GM19372 (cell line): Measurements from ENCODE around the gene NRARP.

Experiments used
- ATAC-seq: cut with Tn5 transposase; IDR thresholded peaks from one replicate; pipeline ENCODE4 v1.9.1; 2021; ENCODE audit warnings: mild to moderate bottlenecking, low read depth, moderate library complexity; ENCODE audit not compliant: unreplicated experiment

The NRARP gene

DNA sequence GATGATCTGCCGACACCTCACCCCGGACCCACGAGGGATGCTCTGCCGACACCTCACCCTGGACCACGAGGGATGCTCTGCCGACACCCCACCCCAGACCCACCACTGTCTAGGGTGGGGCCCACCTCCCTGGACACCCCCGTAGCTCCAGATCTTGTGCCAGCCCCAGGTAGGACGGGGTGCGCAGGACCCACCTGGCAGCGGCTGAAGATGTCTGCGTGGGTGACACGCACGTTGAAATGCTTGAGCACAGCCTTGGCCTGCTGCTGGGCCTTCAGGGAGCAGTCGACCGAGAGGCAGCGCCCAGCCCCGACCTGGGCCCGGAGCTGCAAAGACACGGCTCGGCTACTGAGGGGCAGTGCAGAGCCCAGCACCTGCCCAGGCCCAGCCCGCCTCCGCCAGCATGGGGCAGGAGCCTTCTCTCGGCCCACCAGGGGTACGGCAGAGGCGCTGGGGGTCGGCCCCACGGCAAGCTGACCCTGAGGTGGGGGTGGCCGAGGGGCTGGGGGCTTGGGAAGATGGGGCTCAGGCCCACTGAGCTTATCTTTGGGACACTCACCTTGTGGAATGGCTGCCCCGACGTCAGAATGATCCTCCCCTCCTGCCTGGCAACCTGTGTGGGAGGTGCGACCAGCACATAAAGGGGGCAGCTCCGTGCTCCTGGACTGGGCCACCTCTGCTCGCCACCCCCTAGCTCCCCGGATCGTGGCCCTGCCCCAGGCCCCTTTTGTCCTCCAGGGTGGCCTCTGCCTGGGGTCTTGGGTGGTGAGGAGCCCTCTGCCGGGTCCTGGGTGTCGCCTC lies 21.7 kb upstream of the NRARP start:
- ATAC-seq: no peak

DNA sequence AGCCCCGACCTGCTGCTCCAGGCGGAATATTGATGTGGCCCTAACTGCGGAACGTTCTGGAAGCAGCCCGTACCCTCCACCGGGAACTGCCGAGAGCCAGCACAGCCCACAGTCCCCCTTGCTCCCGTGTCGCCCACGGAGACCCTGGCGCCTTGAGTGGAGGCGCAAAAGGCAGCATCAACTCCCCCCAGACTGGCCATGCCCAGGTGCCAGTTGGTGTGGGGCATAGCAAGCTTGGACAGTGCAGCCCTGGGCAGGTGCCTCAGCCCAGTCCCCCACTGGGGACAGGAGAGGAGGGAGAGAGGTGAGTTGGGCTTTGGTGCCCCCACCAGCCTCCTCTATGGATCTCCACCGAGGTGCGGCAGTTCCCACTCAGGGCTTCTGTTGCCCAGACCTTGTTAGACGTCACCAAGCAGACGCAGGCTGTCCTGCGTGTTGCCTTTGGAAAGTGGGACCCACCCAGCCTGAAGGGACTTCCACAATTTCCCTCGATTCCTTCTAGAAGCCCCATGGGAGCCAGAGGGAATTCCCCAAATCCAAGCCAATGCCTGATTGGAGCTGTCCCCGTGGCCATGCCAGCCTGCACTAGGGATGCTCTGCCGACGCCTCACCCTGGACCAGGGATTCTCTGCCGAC lies 19.8 kb upstream of the NRARP start:
- ATAC-seq: no peak

DNA sequence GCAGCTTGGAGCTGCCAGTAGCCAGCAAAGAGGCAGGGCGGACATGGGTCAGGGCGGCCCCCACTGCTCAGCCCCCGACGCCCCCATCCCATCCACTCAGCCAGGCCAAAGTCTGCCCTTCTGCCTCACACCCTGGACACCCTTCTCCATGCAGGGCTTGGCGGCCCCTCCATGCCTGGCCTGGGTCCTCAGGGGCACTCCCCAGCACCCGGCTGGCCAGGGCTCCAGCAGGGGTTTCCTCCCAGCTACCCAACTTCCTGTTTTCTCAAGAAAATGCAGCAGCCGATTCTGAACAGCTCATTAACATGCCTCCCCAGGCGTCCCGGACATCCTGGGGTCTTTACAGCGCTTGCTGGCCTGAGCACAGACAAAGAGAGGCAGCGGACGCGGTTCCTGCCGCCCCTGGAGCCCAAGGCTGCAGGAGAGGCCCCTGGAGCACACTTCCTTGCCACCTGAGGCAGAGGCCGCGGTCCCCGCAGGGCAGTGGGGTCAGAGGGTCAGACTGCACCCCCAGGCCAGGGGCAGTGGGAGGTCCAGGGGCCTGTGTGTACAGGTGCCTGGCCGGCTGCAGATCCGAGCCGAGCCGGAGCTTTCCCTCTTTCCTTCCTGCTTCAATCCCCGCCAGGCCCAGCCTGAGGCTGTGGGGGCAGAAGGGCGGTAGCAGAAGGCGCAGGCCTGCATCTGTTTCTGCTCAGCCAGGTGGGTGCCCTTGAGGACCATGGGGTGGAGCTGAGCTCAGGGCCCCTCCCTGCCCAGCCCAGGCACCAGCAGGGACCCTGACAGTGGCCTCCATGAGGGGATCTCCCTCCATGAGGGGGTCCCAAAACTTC lies 18.7 kb upstream of the NRARP start:
- ATAC-seq: no peak

DNA sequence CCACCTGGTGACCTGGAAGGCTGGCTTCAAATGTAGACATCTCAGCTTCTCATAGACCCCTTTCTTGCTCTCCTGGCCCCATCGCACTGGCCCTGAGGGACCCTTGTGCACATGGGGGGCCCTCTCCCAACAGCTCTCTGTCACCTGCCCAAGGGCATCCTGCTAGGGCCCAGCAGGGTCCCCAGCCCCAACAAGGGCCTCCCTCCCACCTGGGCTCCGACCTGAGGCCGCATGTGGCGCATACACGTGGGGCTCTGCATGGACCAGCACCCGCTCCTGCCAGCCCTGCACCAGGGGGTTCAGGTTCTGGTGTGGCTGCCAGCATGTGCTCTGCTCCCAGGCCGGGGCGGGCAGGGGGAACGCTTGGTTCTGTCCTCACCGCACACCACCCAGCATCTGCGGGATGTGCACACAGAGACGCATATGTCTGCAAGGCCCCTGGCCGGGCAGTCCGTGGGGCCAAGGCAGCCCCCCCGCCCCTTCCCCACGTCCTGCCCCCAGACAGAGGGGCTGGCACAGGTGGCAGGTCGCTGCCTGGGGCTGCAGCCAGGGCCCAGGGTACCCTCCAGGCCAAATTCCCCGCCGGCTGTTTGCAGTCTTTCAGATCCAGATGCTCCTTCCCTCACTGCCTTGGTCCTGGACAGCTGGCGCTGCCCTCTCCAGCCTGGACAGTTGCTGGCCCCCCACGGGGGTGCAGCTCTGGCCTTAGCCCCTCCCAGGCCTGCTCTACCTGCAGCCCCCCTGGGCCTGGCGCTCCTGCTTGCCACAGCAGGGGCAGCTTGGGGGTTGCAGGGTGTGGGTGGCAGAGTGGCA lies 17.9 kb upstream of the NRARP start:
- ATAC-seq: no peak

DNA sequence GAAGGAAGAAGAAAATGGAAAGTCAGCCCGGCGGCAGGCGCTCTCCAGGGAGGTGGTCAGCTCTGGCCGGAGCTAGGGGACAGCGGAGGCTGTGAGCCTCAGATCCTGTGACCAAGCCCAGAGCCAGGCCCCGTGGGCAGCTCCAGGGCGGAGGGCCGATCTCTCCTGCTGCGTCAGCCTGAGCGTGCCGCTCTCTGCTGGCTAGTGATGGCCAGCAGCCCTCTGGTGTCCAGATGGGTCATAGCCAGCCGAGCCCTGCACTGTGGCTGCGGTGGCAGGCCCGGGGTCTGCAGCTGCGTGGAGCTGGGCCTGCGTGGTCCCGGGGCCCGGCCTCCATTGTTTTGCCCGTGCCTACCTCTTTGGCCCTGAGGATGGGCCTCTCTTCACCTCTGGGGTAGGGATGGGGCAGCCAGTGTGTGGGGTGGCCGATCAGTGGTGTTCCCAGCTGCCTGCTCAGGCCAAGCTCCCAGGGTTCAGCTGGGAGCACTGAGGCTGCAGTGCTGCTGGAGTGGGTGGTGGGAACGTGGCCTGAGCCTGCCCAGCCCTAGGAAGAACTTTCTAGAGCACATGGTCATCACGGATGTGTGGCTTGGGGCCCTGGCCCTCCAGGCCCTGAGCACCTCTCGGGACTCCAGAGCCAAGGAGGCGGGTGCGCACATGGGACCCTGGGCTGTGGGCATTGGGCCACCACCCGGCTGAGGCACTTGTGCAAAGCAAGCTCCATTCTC lies 17.1 kb upstream of the NRARP start:
- no peak for ATAC-seq

DNA sequence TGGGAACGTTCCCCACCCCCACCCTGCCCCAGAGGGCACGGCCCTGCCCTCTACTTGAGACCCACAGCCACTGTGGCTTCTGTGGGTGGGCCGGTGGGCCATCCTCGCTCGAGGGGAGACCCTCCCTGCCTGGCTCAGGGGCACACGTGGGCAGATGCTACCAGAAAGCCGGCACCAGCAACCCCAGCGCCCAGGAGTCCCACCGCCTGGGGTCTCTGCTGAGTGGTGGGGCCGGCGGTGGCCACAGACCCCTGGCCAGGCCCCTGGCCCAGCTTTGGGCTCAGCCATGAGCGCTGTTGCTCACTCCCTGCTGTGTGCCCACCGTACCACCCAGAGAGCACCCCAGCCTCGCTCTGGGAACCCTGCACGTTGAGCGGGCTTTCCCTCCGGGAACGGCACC lies 16.5 kb upstream of the NRARP start:
- ATAC-seq: no peak

DNA sequence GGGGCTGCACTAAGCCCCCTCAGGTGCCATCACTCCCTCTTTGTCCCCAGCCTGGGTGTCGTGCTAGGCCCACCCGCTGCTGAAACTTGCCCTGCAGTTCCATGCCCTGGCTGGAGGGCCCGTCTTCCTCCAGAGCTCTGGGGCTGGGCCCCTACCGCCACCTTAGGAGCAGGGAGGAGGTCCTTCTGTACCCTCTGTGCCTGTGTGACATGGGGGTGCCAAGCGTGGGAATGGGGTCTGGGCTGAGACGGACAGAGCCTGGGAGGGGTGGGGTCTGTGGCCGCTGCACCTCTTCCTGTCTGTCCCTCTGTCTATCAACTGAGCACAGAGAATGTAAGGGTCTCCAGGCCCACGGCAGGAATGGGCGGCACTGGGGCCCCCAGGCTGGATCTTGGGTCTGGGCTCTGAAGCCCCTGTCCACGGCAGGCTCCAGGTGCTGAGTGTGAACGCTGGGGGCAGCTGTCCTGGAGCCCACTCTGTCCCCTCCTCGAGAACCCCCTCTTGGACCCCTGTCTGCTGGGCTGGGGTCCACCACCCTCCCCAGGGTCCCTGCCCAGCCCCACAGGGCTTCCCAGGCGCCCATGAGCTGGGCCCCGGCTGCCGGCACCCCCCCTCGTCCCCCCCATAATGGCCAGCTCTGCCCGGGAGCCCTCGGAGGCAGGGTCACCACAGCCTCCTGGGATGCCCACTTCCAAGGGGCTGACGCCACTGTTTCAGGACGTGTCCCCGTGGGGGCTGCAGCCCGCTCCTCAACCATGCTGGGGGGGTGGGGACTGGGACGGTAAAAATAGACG lies 15.8 kb upstream of the NRARP start:
- ATAC-seq: no peak

DNA sequence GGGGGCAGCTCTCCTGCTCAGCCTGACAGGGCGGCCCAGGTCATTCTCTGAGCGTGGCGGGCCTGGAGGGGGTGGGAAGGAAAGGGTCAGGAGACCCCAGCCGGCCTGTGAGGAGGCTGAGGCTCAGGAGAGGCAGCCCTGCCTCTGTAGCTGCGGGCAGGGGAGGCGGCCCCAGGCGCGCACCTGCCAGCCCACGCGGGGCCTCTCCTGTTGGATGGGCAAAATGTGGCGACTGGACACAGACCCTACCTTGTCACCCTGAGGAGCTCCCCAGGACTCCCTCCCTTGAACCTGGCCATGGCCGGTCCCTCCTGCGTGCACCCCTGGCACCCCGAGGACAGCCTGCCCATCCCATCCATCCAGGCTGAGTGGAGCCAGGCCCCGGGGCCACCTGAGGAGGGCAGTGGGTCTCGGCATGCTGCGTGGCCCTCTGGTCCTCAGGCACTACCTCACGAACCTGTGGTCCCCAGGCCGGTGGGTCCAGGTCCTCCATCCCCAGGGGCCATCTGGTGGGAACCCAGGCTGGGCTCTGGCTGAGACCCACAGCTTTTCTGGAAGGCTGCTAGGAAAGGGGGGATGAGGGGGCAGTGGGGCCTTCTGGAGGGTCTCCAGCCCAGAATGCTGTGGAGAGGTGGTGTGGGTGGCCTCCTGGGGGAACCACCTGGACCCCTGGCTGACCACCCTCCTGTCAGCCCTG lies 15.1 kb upstream of the NRARP start:
- ATAC-seq: no peak

DNA sequence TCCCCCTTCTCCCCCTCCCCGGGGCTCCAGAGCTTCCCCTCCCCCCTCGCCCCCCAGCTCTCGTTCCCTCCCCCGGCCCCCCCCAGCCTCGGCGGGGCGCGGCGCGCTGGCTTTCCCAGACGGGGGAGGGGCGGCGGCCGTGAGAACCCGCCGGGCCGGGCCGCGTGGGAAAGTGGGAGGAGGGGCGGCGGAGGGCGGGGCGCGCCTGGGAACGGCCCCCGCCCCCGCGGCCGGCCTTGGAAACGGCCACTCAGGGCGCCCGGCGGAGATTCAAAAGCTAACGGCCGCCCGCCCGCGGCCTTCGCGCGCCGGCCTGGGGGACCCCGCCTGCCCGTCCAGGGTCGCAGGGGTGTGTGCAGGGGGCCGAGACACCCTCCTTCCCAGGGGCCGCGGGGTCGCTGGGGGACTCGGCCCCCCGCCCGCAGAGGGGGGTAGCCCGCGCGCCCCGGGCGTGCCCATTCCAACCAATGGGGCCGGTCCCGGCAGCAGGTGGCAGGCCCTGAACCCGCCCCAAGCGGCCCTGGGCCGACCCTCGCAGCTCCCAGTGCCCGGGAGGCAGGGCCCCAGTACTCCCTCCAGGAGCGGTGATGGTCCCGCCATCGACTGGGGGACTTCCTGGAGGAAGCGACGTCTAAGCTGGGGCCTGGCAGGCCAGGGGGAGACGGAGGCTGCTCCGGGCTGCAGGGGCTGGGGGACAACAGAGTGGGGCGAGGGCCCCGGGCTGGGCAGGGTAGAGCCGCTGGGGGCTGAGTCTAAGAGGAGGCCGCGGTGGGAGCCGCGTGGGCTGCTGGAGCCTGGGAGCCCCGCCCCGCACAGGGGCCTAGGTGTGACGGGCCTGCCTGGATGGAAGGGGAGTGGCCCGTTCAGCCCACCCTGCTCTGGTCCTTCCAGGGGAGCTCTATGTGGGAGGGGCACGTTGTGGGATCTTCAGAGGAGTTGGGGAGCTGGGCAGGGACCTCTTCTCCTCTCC lies 14.2 kb upstream of the NRARP start:
- no peak for ATAC-seq

DNA sequence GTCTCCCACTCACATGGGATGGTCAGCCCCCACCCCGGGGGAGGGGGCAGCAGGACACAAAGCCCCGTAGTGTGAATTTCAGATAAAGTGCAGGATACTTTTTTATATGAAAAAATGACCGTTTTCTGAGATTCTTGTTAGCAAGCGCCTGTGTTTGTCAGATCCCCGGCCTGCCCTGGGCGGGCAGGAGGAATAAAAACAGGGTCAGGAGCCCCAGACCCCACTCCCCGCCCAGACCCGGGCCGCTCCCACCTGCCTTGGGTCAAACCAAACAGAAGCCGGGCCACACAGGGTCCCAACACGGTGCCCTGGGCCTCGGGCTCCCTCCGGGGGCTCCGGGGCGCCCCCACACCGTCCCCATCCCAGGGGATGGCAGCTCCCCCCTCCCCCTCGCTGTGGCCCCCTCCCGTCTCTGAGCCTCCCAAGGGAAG lies 13.5 kb upstream of the NRARP start:
- ATAC-seq: no peak

DNA sequence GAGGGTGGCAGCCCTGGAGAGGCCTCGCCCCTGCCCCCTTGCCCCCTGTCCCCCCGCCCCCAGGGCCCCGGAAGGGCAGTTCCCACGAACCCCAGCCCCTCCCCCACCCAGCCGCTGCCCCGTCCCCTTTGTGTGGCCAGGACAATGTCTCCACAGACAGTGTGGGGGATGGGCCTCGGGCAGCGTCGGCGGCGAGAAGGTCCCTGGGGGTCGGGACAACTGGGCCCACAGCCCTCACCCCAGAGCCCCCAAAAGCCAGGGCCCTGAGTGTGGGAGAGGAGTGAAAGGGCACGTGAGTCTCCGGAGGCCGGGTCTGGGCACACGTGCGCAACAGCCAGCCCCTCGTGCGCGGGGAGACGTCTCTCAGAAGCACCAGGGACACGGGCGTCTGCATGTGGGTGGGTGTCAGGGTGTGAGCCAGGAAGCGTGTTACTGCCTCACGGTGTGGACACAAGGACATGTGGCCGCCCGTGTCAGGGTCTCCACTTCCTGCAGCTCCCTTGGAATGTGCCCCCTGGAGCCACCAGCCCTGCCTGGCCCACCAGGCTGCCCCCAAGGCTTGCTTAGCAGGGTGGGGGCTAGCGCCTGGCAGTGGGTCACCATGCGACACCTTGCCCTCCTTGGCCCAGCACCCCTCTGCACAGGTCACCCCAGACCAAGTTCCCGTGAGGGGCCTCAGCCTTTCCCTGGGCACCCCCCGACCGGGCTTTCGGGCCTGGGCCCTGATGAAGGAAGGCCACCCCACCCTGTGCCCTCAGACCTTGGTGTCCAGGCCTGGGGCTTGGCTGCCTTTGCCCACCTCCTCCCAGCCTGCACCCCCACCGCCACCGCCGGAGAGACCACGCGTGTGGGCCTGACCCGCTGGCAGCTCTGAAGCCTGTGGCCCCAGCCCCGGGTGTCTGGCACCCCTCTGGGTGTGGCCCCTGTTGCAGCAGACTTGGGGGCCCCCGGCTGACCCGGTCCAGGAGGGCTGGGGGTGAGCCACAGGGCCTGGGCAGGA lies 12.8 kb upstream of the NRARP start:
- no peak for ATAC-seq

DNA sequence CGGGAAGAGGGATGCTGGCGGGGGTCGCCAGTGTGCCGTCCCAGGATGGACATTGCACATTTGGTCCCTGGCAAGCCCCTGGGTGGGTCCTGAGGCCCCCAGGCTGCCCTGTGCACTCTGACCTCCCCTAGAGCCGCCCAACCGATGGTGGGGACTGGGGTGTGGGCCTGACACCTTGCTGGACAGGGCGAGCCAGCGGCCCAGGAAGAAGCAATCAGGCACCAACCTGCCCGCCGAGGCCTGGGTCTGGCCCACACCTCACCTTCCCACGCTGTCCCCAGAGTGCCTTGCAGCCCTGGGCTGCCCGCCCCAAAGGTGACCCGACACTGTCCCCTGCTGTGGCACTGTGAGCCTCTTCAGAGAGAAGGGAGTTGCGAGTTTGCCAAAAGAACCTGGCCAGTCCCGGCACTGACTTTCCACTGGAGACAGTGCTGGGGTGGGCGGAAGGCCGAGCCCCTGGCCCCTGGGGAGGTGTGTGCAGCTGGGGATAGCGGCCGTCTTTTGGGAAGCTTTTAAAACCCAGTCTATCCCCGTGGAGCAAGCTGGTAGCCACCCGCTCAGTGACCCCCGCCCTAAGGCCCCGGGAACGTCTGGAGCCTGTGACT lies 12.0 kb upstream of the NRARP start:
- no peak for ATAC-seq

DNA sequence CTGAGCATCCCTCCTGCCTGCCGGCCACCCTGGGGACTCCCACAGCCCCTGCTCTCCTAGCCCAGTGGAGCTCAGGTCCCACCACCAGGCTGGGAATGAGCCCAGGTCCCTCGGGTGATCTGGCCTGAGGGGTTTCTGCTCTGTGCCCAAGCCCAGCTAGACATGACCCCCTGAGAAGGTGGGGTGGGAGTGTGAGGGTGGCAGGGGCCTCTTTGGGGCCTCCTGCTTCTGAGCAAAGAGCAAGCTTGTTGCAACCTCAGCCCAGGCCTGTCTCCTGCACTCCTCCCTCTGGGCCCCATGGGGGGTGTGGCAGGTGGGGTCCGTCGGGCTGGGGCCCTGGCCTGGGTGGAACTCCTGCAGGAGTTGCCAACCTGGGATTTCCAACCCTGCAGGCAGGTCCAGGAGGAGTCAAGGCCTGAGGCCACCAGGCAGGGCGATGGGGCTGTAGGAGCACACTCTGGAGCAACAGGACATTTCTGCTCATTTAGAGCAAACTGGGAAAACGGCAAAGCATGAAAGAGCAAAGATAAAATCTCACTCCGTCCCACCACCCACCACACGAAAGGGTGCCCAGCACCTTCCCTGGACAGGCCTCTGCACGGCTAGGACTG lies 11.4 kb upstream of the NRARP start:
- no peak for ATAC-seq

DNA sequence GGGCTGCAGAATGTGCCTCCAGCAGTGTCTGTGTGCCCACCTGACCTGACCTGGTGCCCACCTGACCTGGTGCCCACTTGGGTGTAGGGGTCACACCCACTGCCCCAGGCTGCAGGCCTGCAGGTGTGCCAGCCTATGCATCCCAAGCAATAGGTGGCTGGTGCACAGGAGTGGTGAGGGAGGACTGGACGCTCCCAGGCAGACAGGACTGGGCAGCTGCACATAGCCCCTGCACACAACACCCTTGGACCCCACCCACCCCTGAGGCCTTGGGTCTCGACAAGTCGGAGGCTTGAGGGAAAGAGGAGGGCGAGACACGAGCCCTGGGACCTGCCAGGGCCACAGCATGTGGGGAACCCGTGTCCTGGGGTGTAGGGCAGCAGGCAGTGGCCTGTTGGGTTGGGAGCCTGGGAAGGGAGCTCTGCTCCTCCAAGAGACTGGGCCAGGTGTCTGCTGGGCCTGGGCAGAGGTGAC lies 10.8 kb upstream of the NRARP start:
- no peak for ATAC-seq
